GM12878 (cell line): ENCODE data around the gene GSG1L. TPM values are rescaled to one million over a fixed set of nuclear protein-coding genes. Genes with fewer than 3 reads are reported as not detected.

Experiments used
- ATAC-seq: fragments of 200-7000 bp; cut with Tn5 transposase; 3 replicates; pipeline ENCODE4 v1.9.1; 2020; ENCODE audit warnings: mild to moderate bottlenecking, moderate library complexity
- BruUV-seq: library from RNA; stranded (reverse); fragments of 400-500 nt; replicated peaks from 2 replicates; lab custom pipeline; 2021; lab: Mats Ljungman, UMichigan
- CTCF ChIA-PET: fragments of 300-600 bp; sonication (Branson Sonifier 250); formaldehyde crosslinking; extraction: SDS; loops from one replicate; lab custom pipeline; 2021; ENCODE audit warnings: inconsistent platforms; lab: Yijun Ruan, JAX
- POLR2A ChIA-PET: fragments of 350-600 bp; formaldehyde crosslinking; extraction: SDS; loops from one replicate; lab custom pipeline; 2021; ENCODE audit warnings: inconsistent platforms; lab: Charles Lee
- RAD21 ChIA-PET: fragments of 300-600 bp; sonication (Branson Sonifier 250); formaldehyde crosslinking; loops from one replicate; lab custom pipeline; 2023; ENCODE audit warnings: antibody characterized with exemption; ENCODE audit not compliant: unreplicated experiment; lab: Charles Lee
- SMC1A ChIA-PET: fragments of 300-600 bp; sonication (Branson Sonifier 250); formaldehyde crosslinking; loops from one replicate; lab custom pipeline; 2023; ENCODE audit not compliant: unreplicated experiment, uncharacterized antibody; lab: Charles Lee
- DNase-seq: peaks from one replicate; pipeline ENCODE4 v3.0.0-alpha.2; 2011; ENCODE audit warnings: low read depth, low spot score
- FAIRE-seq: peaks from 3 replicates; lab custom pipeline; 2011; peaks lifted over from hg19 to GRCh38; lab: Jason Lieb, UNC
- H2AFZ ChIP-seq: 2 replicates; pipeline ENCODE4 v1.6.0; 2011; ENCODE audit warnings: low read depth, low read length, control low read depth; ENCODE audit not compliant: control insufficient read depth
- H3K27ac ChIP-seq: 2 replicates; pipeline ENCODE4 v1.5.1; 2011; ENCODE audit warnings: control low read depth; ENCODE audit not compliant: control insufficient read depth, insufficient read depth
- H3K27me3 ChIP-seq, 2 experiments: replicated peaks in 1 of 2; 2 replicates each; pipeline versions ENCODE4 v1.6.0 to v1.6.1; 2011; ENCODE audit warnings: low read length in 1 of 2; ENCODE audit not compliant: control insufficient read depth in 2 of 2, insufficient read depth in 2 of 2
- H3K36me3 ChIP-seq, 2 experiments: 2 replicates each; pipeline ENCODE4 v1.5.1; 2011; ENCODE audit warnings: low read length in 1 of 2; ENCODE audit not compliant: control insufficient read depth in 2 of 2, insufficient read depth in 2 of 2
- H3K4me1 ChIP-seq: 2 replicates; pipeline ENCODE4 v1.6.1; 2011; ENCODE audit warnings: mild to moderate bottlenecking, low read length, moderate library complexity, mixed read lengths; ENCODE audit not compliant: control insufficient read depth, insufficient read depth
- H3K4me2 ChIP-seq: 2 replicates; pipeline ENCODE4 v1.6.0; 2011; ENCODE audit warnings: control low read depth; ENCODE audit not compliant: control insufficient read depth, insufficient read depth
- H3K4me3 ChIP-seq: fragments of 200-600 bp; sonication (generic); 2 replicates; pipeline ENCODE4 v1.5.1; 2016
- H3K79me2 ChIP-seq: 2 replicates; pipeline ENCODE4 v1.6.0; 2011; ENCODE audit warnings: low read length; ENCODE audit not compliant: control insufficient read depth, insufficient read depth
- H3K9ac ChIP-seq: 2 replicates; pipeline ENCODE4 v1.8.0; 2011; ENCODE audit warnings: low read length, control low read depth, mixed read lengths; ENCODE audit not compliant: control insufficient read depth, insufficient read depth
- H3K9me3 ChIP-seq: replicated peaks from 3 replicates; pipeline ENCODE4 v1.5.1; 2011; ENCODE audit warnings: mild to moderate bottlenecking, low read length; ENCODE audit not compliant: control insufficient read depth, insufficient read depth
- H4K20me1 ChIP-seq: 2 replicates; pipeline ENCODE4 v1.6.0; 2011; ENCODE audit not compliant: control insufficient read depth, insufficient read depth
- CBX3 ChIP-seq: fragments of 200-600 bp; sonication (generic); IDR thresholded peaks from 2 replicates; pipeline ENCODE4 v1.6.1; 2016; ENCODE audit warnings: low read depth, borderline replicate concordance
- CEBPB ChIP-seq, 2 experiments: fragments of 150-350 bp in 1 of 2; IDR thresholded peaks; 2 replicates each; pipeline ENCODE4 v1.6.1; 2012 to 2014; ENCODE audit warnings: low read depth in 2 of 2, low read length in 2 of 2, borderline replicate concordance in 1 of 2, inconsistent platforms in 1 of 2
- NFYB ChIP-seq: IDR thresholded peaks from 2 replicates; pipeline ENCODE4 v1.6.1; 2011; ENCODE audit warnings: low read depth, mild to moderate bottlenecking, low read length, improper control_type of control experiment, moderate library complexity; ENCODE audit not compliant: insufficient read depth
- PML ChIP-seq: IDR thresholded peaks from 2 replicates; pipeline ENCODE4 v1.6.1; 2012; ENCODE audit warnings: low read length, inconsistent platforms
- WGBS: methylation state at CpG from one replicate; pipeline ENCODE4 v1.1.6; 2016; ENCODE audit warnings: low lambda C conversion rate; ENCODE audit not compliant: insufficient replicate concordance, insufficient coverage; ENCODE audit errors: missing lambda C conversion rate; 5-methylcytosine and 5-hydroxymethylcytosine counted together
- in situ Hi-C: fragments of 300-500 bp; cut with MboI; formaldehyde crosslinking; loops from 9 replicates; pipeline ENCODE4 v1.14.3; 2018; ENCODE audit warnings: mixed read lengths
- intact Hi-C: fragments of 100-400 bp; cut with micrococcal nuclease; formaldehyde crosslinking; loops from one replicate; pipeline ENCODE4 v1.14.2; 2022; ENCODE audit not compliant: unreplicated experiment
- polyA plus RNA-seq, 11 experiments: library from polyadenylated mRNA; depleted of rRNA in 4 of 11; unstranded in 6 of 11; stranded (reverse) in 5 of 11; fragments of >200 nt; fragmentation: Nextera tagmentation in 4 of 11; fragmentation: Illumina TruSeq in 1 of 11; extraction: Ambion mirVana in 4 of 11; extraction: Trizol in 1 of 11; gene quantifications; 1 replicate in 1 of 11; 2 replicates in 10 of 11; pipeline versions ENCODE4 v1.2.1 to v1.2.3, GENCODE V29; 2011 to 2016; ENCODE audit warnings: inconsistent platforms in 2 of 11, missing spikeins in 2 of 11, low read depth in 1 of 11
- total RNA-seq, 4 experiments: library from RNA; depleted of rRNA in 3 of 4; stranded (reverse); fragments of >200 nt in 3 of 4; fragmentation: Illumina TruSeq in 1 of 4; extraction: Trizol in 1 of 4; gene quantifications; 2 replicates each; pipeline versions ENCODE4 v1.2.1 to v1.2.3, GENCODE V29; 2013 to 2021
- TF ChIP-seq, protein P1 (sequence below): fragments of 450-650 bp; formaldehyde crosslinking; IDR thresholded peaks from 2 replicates; pipeline ENCODE4 v1.4.0; 2020; ENCODE audit warnings: mild to moderate bottlenecking, moderate library complexity

GSG1L gene
- total and polyA plus RNA-seq, 10 of the 15 experiments (the other 5 are each of a cell fraction or from before 2014, with no cell fraction given): not detected

DNA sequence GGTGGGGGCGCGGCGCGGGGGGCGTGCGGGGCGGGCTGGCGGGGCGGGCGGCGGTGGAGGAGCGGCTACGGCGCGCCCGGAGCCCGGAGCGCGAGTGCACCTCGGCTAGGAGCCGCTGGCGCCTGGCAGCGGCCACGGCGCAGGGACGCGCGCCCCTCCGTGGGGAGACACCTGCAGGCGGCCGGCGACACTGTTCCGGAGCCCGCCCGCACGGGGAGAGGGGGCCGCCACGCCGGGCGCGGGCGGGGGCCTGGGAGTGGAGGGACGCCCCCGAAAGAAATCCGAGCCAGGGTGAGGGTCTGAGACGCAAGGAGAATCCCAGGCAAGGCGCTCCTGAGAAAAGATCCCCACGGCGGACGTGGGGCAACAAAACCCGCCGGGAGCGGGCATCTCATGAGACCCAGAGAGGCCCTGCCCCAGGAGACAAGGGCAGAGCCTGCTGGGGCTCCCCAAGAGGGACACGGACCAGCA is at the start of gene GSG1L (continued):
- TF ChIP-seq, protein P1, sequence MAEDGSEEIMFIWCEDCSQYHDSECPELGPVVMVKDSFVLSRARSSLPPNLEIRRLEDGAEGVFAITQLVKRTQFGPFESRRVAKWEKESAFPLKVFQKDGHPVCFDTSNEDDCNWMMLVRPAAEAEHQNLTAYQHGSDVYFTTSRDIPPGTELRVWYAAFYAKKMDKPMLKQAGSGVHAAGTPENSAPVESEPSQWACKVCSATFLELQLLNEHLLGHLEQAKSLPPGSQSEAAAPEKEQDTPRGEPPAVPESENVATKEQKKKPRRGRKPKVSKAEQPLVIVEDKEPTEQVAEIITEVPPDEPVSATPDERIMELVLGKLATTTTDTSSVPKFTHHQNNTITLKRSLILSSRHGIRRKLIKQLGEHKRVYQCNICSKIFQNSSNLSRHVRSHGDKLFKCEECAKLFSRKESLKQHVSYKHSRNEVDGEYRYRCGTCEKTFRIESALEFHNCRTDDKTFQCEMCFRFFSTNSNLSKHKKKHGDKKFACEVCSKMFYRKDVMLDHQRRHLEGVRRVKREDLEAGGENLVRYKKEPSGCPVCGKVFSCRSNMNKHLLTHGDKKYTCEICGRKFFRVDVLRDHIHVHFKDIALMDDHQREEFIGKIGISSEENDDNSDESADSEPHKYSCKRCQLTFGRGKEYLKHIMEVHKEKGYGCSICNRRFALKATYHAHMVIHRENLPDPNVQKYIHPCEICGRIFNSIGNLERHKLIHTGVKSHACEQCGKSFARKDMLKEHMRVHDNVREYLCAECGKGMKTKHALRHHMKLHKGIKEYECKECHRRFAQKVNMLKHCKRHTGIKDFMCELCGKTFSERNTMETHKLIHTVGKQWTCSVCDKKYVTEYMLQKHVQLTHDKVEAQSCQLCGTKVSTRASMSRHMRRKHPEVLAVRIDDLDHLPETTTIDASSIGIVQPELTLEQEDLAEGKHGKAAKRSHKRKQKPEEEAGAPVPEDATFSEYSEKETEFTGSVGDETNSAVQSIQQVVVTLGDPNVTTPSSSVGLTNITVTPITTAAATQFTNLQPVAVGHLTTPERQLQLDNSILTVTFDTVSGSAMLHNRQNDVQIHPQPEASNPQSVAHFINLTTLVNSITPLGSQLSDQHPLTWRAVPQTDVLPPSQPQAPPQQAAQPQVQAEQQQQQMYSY (CRISPR knock-in tag): no peak

DNA sequence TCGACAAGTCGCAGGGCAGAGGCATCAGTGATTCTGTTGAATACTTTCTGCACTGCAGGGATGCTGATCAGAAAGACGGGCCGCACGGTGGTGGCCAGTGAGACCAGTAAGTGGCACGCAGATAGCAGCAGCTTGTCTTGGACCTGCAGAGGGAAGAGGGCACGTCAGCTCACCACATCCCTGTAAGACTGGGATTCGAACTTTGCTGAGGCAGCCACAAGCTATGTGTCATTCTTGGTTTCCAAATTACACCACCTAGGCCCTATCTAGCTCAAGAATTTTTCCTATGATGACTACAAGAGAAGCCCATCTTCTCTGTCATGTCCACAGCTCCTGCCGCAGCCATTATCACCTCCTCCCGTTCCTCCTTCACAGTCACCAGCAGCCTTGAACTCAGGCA is 49.4 kb upstream of the GSG1L start:
- no peak for DNase-seq
- no peak for ATAC-seq
- no peaks in the 10 kb centered on the region for H3K4me1 ChIP-seq
- TF ChIP-seq NFYB (no peak), CBX3 (no peak), CEBPB (IDR thresholded peaks at IDR 0.05; ENCODE audit: borderline replicate concordance in 1 of 2, low read depth in 2 of 2, low read length in 2 of 2) (no peak), PML (no peak)
- TF ChIP-seq, all 136 proteins: peak for 0
- Histone ChIP-seq H2AFZ (no peak overlapping the region), H3K36me3 (peaks cover 33 to 49% of the 10 kb centered on the region in 2 experiments), H3K79me2 (no peaks in the 10 kb centered on the region), H3K27me3 (no peaks in the 10 kb centered on the region), H3K4me3 (no peak overlapping the region), H3K27ac (no peak overlapping the region), H3K4me2 (no peak overlapping the region), H4K20me1 (no peaks in the 10 kb centered on the region), H3K9ac (no peak overlapping the region), H3K9me3 (no peaks in the 10 kb centered on the region)
- WGBS: 61% methylated on average over 10 of the region's 10 CpGs
- in situ Hi-C loops (no loop called here), intact Hi-C loops (no loop called here)
- no TSS peak for BruUV-seq
- SMC1A ChIA-PET: interaction anchor here (0.8 to 1.4 kb wide), 3 partner anchors 37 to 104 kb away, joined by 3 read pairs; no protein-coding TSS in a partner anchor
- CTCF ChIA-PET: no interaction called here
- POLR2A ChIA-PET: no interaction called here
- RAD21 ChIA-PET: interaction anchor here (1.7 kb wide), 1 partner anchor 105 kb away, joined by 6 read pairs; no protein-coding TSS in a partner anchor
- no peak for FAIRE-seq
